MM.1S (cell line): Measurements from ENCODE around the gene KRTAP5-9.

ENCODE experiments used
- EZH2phosphoT487 ChIP-seq: fragments of 300-600 bp; sonication (generic); IDR thresholded peaks from 2 replicates; pipeline ENCODE4 v1.6.1; 2018; ENCODE audit warnings: antibody characterized with exemption, low read length
- TF ChIP-seq, protein P1 (sequence below): fragments of 300-600 bp; sonication (generic); IDR thresholded peaks from 2 replicates; pipeline ENCODE4 v1.5.1; 2016; ENCODE audit warnings: antibody characterized with exemption, low read length, mixed read lengths

DNA sequence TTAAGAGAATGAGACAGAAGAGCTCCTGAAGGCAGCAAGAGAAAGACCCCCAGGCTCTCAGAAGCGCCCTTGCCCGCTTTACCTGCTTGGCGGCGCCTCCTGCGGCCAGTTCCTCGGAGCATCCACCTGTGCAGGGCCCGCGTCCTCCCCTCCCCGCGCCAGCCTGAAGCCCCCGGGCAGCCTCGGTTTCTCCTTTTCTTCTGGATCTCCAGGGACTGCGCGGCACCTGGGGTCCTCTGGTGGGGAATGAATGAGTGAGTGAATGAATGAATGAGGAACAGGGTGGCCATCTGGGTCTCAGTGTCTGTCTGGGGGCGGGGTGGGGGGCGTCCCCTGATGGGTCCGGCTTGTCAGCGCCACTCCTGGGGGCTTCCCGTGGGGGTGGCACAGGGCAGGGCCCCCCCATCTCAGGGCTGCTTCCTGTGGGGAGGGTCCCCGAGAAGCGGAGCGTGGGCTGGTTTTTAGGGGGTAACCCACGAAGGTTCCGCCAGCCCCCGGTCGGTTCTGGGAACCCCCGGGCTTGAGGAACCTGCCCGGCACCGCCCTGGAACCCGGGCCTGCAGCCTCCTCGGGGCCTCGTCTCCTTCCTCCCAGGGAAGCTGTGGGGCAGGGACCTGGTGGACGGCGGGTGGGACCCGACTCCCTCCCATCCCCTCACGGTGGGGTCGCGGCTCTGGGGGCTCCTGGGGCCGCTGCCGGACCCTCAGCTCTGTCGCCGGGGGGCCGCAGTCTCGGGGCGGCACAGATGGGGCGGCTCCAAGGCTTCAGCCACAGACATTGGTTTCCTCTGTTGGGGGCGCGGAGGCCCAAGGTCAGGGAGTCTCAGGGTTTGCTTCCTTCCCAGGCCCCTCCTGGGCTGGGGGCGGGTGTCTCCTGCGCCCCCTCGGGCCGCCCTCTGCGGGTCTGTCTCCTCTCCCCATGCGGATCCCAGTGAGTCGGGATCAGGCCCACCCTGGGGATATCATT lies 29.4 kb upstream of the KRTAP5-9 start:
- TF ChIP-seq, protein P1, sequence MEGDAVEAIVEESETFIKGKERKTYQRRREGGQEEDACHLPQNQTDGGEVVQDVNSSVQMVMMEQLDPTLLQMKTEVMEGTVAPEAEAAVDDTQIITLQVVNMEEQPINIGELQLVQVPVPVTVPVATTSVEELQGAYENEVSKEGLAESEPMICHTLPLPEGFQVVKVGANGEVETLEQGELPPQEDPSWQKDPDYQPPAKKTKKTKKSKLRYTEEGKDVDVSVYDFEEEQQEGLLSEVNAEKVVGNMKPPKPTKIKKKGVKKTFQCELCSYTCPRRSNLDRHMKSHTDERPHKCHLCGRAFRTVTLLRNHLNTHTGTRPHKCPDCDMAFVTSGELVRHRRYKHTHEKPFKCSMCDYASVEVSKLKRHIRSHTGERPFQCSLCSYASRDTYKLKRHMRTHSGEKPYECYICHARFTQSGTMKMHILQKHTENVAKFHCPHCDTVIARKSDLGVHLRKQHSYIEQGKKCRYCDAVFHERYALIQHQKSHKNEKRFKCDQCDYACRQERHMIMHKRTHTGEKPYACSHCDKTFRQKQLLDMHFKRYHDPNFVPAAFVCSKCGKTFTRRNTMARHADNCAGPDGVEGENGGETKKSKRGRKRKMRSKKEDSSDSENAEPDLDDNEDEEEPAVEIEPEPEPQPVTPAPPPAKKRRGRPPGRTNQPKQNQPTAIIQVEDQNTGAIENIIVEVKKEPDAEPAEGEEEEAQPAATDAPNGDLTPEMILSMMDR, result no peak
- no peak for TF ChIP-seq EZH2phosphoT487
